Immature natural killer cell (primary cell): ENCODE measurements around the gene PTK7. TPM values are rescaled to one million over a fixed set of nuclear protein-coding genes. Genes with fewer than 3 reads are reported as not detected.
A peak's percentile ranks its signal among the peaks of the same experiment; 100 is the strongest.
"Not testable (repeated sequence)": the region's sequence is repeated elsewhere in the genome, so short reads cannot be mapped to it uniquely, and the experiment has no call there.

Experiments used
- DNase-seq, 3 donors: peaks; one replicate each; pipeline ENCODE4 v3.0.0; 2022; ENCODE audit warnings: mixed read lengths in 1 of 3
- H3K27ac Mint-ChIP-seq, 6 donors: one replicate each; pipeline ENCODE4 v1.8.0; 2020; ENCODE audit warnings: mixed read lengths in 6 of 6, mild to moderate bottlenecking in 5 of 6, inconsistent platforms in 4 of 6, moderate library complexity in 3 of 6
- H3K27me3 Mint-ChIP-seq, 3 donors: one replicate each; pipeline ENCODE4 v1.8.0; 2020 to 2021; ENCODE audit warnings: low read depth in 3 of 3, mild to moderate bottlenecking in 3 of 3, mixed read lengths in 3 of 3, moderate library complexity in 3 of 3, inconsistent platforms in 1 of 3
- H3K36me3 Mint-ChIP-seq, 3 donors: one replicate each; pipeline ENCODE4 v1.8.0; 2020; ENCODE audit warnings: mixed read lengths in 3 of 3, inconsistent platforms in 2 of 3, mild to moderate bottlenecking in 2 of 3
- H3K4me1 Mint-ChIP-seq, 2 donors: one replicate each; pipeline ENCODE4 v1.8.0; 2020; ENCODE audit warnings: inconsistent platforms in 2 of 2, mild to moderate bottlenecking in 2 of 2, mixed read lengths in 2 of 2, moderate library complexity in 1 of 2
- H3K4me3 Mint-ChIP-seq, 5 donors: one replicate each; pipeline ENCODE4 v1.8.0; 2020; ENCODE audit warnings: mild to moderate bottlenecking in 5 of 5, mixed read lengths in 5 of 5, inconsistent platforms in 3 of 5, moderate library complexity in 3 of 5
- H3K9me3 Mint-ChIP-seq, 6 donors: one replicate each; pipeline ENCODE4 v1.8.0; 2020; ENCODE audit warnings: mild to moderate bottlenecking in 6 of 6, mixed read lengths in 6 of 6, inconsistent platforms in 4 of 6, moderate library complexity in 3 of 6
- polyA plus RNA-seq, 3 donors: library from polyadenylated mRNA; unstranded; fragments of 300-500 nt; fragmentation: Illumina TruSeq; gene quantifications; one replicate each; pipeline ENCODE4 v1.2.3, GENCODE V29; 2021

The PTK7 gene
- polyA plus RNA-seq: 1 to 10 TPM in 2 of 3 donors, not detected in 1; 1.1 TPM

- Mint-ChIP-seq H3K27me3 (peaks cover 0 to 15% (median 3%) of the 10 kb centered on the region in 3 donors), H3K4me3 (peak within 1 kb of the TSS; percentile 53 to 70 (median 63)), H3K27ac (no peak within 1 kb of the TSS), H3K4me1 (peaks cover 12 to 13% of the 10 kb centered on the region in 2 donors), H3K9me3 (no peaks in the 10 kb centered on the region), H3K36me3 (peaks cover 18 to 24% (median 24%) of the 10 kb centered on the region in 3 donors)
- peak in 1 of 3 donors; percentile 12 for DNase-seq
Measured at GRCh38 chr6:43075670-43076463, at the start of gene PTK7. Gene PTK7, plus strand, starts transcription at chr6:43076314. Its CDS starts 175 bp downstream, at chr6:43076489.

- DNase-seq: no peak
- H3K4me3 Mint-ChIP-seq: no peak overlapping the region
- peaks cover 21% of the 10 kb centered on the region in 2 donors for H3K4me1 Mint-ChIP-seq
- H3K27me3 Mint-ChIP-seq: no peaks in the 10 kb centered on the region
- peaks cover 21 to 27% (median 27%) of the 10 kb centered on the region in 3 donors for H3K36me3 Mint-ChIP-seq
- H3K9me3 Mint-ChIP-seq: no peaks in the 10 kb centered on the region
- peak overlapping the region in 1 of 6 donors; percentile 17 for H3K27ac Mint-ChIP-seq
Measured at GRCh38 chr6:43026365-43026764, 49.7 kb upstream of the PTK7 start.

- no peak overlapping the region for H3K27ac Mint-ChIP-seq
- no peaks in the 10 kb centered on the region for H3K27me3 Mint-ChIP-seq
- H3K4me1 Mint-ChIP-seq: peaks cover 8 to 9% of the 10 kb centered on the region in 2 donors
- no peaks in the 10 kb centered on the region for H3K9me3 Mint-ChIP-seq
- DNase-seq: no peak
- peaks cover 23 to 33% (median 25%) of the 10 kb centered on the region in 3 donors for H3K36me3 Mint-ChIP-seq
- H3K4me3 Mint-ChIP-seq: no peak overlapping the region
Measured at GRCh38 chr6:43029120-43029519, 47.0 kb upstream of the PTK7 start.

- no peak for DNase-seq
- Mint-ChIP-seq H3K27me3 (no peaks in the 10 kb centered on the region), H3K4me1 (peaks cover 0 to 3% of the 10 kb centered on the region in 2 donors), H3K4me3 (no peak overlapping the region), H3K9me3 (no peaks in the 10 kb centered on the region), H3K27ac (no peak overlapping the region), H3K36me3 (peaks cover 11 to 18% (median 12%) of the 10 kb centered on the region in 3 donors)
Measured at GRCh38 chr6:43032326-43032725, 43.8 kb upstream of the PTK7 start.

GRCh38 chr6:43033496-43034189 is 42.5 kb upstream of the PTK7 start:
- Mint-ChIP-seq H3K36me3 (peaks cover 5 to 13% (median 11%) of the 10 kb centered on the region in 3 donors), H3K27ac (peak overlapping the region in 5 of 6 donors; percentile 5 to 78 (median 32)), H3K4me1 (no peaks in the 10 kb centered on the region), H3K9me3 (no peaks in the 10 kb centered on the region), H3K27me3 (peaks cover 0 to under 1% (median 0%) of the 10 kb centered on the region in 3 donors), H3K4me3 (no peak overlapping the region)
- DNase-seq: no peak

GRCh38 chr6:43034190-43034525 is 42.0 kb upstream of the PTK7 start:
- H3K4me3 Mint-ChIP-seq: no peak overlapping the region
- DNase-seq: no peak
- H3K36me3 Mint-ChIP-seq: peaks cover 5 to 13% (median 12%) of the 10 kb centered on the region in 3 donors
- peaks cover 0 to 2% (median 0%) of the 10 kb centered on the region in 3 donors for H3K27me3 Mint-ChIP-seq
- H3K9me3 Mint-ChIP-seq: no peaks in the 10 kb centered on the region
- peak overlapping the region in 1 of 6 donors; percentile 50 for H3K27ac Mint-ChIP-seq
- no peaks in the 10 kb centered on the region for H3K4me1 Mint-ChIP-seq

GRCh38 chr6:43035495-43036194 is 40.5 kb upstream of the PTK7 start:
- Mint-ChIP-seq H3K4me1 (no peaks in the 10 kb centered on the region), H3K9me3 (no peaks in the 10 kb centered on the region), H3K27ac (peak overlapping the region in 3 of 6 donors; percentile 21 to 49 (median 48)), H3K27me3 (peaks cover 0 to 2% (median 0%) of the 10 kb centered on the region in 3 donors), H3K36me3 (peaks cover 0 to 13% (median 12%) of the 10 kb centered on the region in 3 donors), H3K4me3 (no peak overlapping the region)
- no peak for DNase-seq

GRCh38 chr6:43036712-43037111 is 39.4 kb upstream of the PTK7 start:
- no peak overlapping the region for H3K27ac Mint-ChIP-seq
- H3K27me3 Mint-ChIP-seq: peaks cover 0 to 2% (median 0%) of the 10 kb centered on the region in 3 donors
- H3K36me3 Mint-ChIP-seq: peaks cover 0 to 11% (median 9%) of the 10 kb centered on the region in 3 donors
- DNase-seq: no peak
- no peaks in the 10 kb centered on the region for H3K4me1 Mint-ChIP-seq
- H3K4me3 Mint-ChIP-seq: no peak overlapping the region
- H3K9me3 Mint-ChIP-seq: no peaks in the 10 kb centered on the region

GRCh38 chr6:43037197-43037596 is 38.9 kb upstream of the PTK7 start:
- no peaks in the 10 kb centered on the region for H3K4me1 Mint-ChIP-seq
- H3K9me3 Mint-ChIP-seq: no peaks in the 10 kb centered on the region
- H3K4me3 Mint-ChIP-seq: no peak overlapping the region
- DNase-seq: no peak
- H3K27me3 Mint-ChIP-seq: peaks cover 0 to 2% (median 0%) of the 10 kb centered on the region in 3 donors
- peak overlapping the region in 2 of 6 donors; percentile 0 to 18 for H3K27ac Mint-ChIP-seq
- H3K36me3 Mint-ChIP-seq: peaks cover 0 to 11% (median 8%) of the 10 kb centered on the region in 3 donors

GRCh38 chr6:43037706-43038105 is 38.4 kb upstream of the PTK7 start:
- DNase-seq: no peak
- Mint-ChIP-seq H3K4me3 (no peak overlapping the region), H3K9me3 (no peaks in the 10 kb centered on the region), H3K36me3 (peaks cover 0 to 15% (median 11%) of the 10 kb centered on the region in 3 donors), H3K27me3 (peaks cover 0 to 2% (median 0%) of the 10 kb centered on the region in 3 donors), H3K27ac (no peak overlapping the region), H3K4me1 (no peaks in the 10 kb centered on the region)

GRCh38 chr6:43038727-43039126 is 37.4 kb upstream of the PTK7 start:
- Mint-ChIP-seq H3K4me3 (no peak overlapping the region), H3K36me3 (peaks cover 0 to 16% (median 12%) of the 10 kb centered on the region in 3 donors), H3K27me3 (peaks cover 0 to 2% (median 0%) of the 10 kb centered on the region in 3 donors), H3K9me3 (no peaks in the 10 kb centered on the region), H3K4me1 (no peaks in the 10 kb centered on the region), H3K27ac (peak overlapping the region in 1 of 6 donors; percentile 31)
- no peak for DNase-seq

- Mint-ChIP-seq H3K27me3 (peaks cover 0 to 2% (median 2%) of the 10 kb centered on the region in 3 donors), H3K27ac (no peak overlapping the region), H3K4me1 (no peaks in the 10 kb centered on the region), H3K9me3 (no peaks in the 10 kb centered on the region), H3K4me3 (no peak overlapping the region), H3K36me3 (peaks cover 0 to 23% (median 12%) of the 10 kb centered on the region in 3 donors)
- DNase-seq: no peak
Measured at GRCh38 chr6:43040542-43041257, 35.4 kb upstream of the PTK7 start.

- H3K27ac Mint-ChIP-seq, H3K27me3 Mint-ChIP-seq, H3K4me1 Mint-ChIP-seq, H3K9me3 Mint-ChIP-seq, DNase-seq, H3K4me3 Mint-ChIP-seq: not testable (repeated sequence)
- peaks cover 0 to 23% (median 12%) of the 10 kb centered on the region in 3 donors for H3K36me3 Mint-ChIP-seq
Measured at GRCh38 chr6:43041475-43041874, 34.6 kb upstream of the PTK7 start.
